HepG2 (cell line): Measurements from ENCODE around the gene C1QTNF1. TPM values are rescaled to one million over a fixed set of nuclear protein-coding genes. Genes with fewer than 3 reads are reported as not detected.

Source experiments
- ATAC-seq: fragments of 200-7000 bp; cut with Tn5 transposase; 3 replicates; pipeline ENCODE4 v1.9.1; 2020; ENCODE audit warnings: mild to moderate bottlenecking, moderate library complexity
- BruUV-seq: library from RNA; stranded (reverse); fragments of 400-500 nt; replicated peaks from 2 replicates; lab custom pipeline; 2021; lab: Mats Ljungman, UMichigan
- CTCF ChIA-PET: fragments of 300-600 bp; formaldehyde crosslinking; extraction: SDS; loops from one replicate; lab custom pipeline; 2021; ENCODE audit warnings: low total read pairs, inconsistent platforms, low intra/inter-chr PET ratio; lab: Yijun Ruan, JAX
- POLR2A ChIA-PET: fragments of 350-600 bp; sonication (Branson Sonifier 250); formaldehyde crosslinking; loops from one replicate; lab custom pipeline; 2020; ENCODE audit warnings: antibody characterized with exemption, inconsistent platforms; lab: Yijun Ruan, JAX
- DNase-seq: peaks from one replicate; pipeline ENCODE4 v3.0.0-alpha.2; 2015; ENCODE audit warnings: low spot score
- FAIRE-seq: peaks from 3 replicates; lab custom pipeline; 2011; peaks lifted over from hg19 to GRCh38; lab: Jason Lieb, UNC
- H2AFZ ChIP-seq: one replicate; pipeline ENCODE4 v1.6.1; 2011; ENCODE audit warnings: low read length, inconsistent platforms
- H3K27ac ChIP-seq: fragments of 300-600 bp; 3 replicates; pipeline ENCODE4 v1.8.0; 2011; ENCODE audit warnings: mixed run types, mild to moderate bottlenecking, mixed read lengths, low read length, inconsistent platforms; ENCODE audit not compliant: insufficient read depth; ENCODE audit errors: extremely low read length
- H3K27me3 ChIP-seq, 2 experiments: fragments of 200-600 bp in 1 of 2; 2 replicates in 1 of 2; 3 replicates in 1 of 2; pipeline versions ENCODE4 v1.6.0 to v1.8.0; 2011; ENCODE audit warnings: low read length in 2 of 2, mild to moderate bottlenecking in 2 of 2, moderate library complexity in 2 of 2, inconsistent platforms in 1 of 2; ENCODE audit not compliant: insufficient read depth in 2 of 2, control insufficient read depth in 1 of 2
- H3K36me3 ChIP-seq, 2 experiments: fragments of 200-600 bp in 1 of 2; replicated peaks in 1 of 2; 2 replicates in 1 of 2; 3 replicates in 1 of 2; pipeline versions ENCODE4 v1.5.1 to v1.8.0; 2011; ENCODE audit warnings: low read length in 2 of 2, inconsistent platforms in 1 of 2; ENCODE audit not compliant: insufficient read depth in 2 of 2, control insufficient read depth in 1 of 2
- H3K4me1 ChIP-seq: 2 replicates; pipeline ENCODE4 v1.5.1; 2012; ENCODE audit warnings: low read length, inconsistent platforms; ENCODE audit not compliant: insufficient read depth
- H3K4me2 ChIP-seq: 2 replicates; pipeline ENCODE4 v1.6.0; 2011; ENCODE audit warnings: low read depth, low read length, inconsistent platforms
- H3K4me3 ChIP-seq, 3 experiments: fragments of 200-600 bp in 1 of 3; sonication (generic), shearing (Covaris generic) in 1 of 3; replicated peaks in 1 of 3; 2 replicates each; pipeline ENCODE4 v1.5.1; 2011 to 2016; ENCODE audit warnings: low read length in 3 of 3, inconsistent platforms in 2 of 3, low read depth in 2 of 3, mild to moderate bottlenecking in 2 of 3, control low read depth in 1 of 3, mixed read lengths in 1 of 3; ENCODE audit not compliant: insufficient read depth in 1 of 3
- H3K79me2 ChIP-seq: one replicate; pipeline ENCODE4 v1.6.1; 2011; ENCODE audit warnings: low read length, inconsistent platforms; ENCODE audit not compliant: insufficient read depth
- H3K9ac ChIP-seq: 2 replicates; pipeline ENCODE4 v1.6.0; 2011; ENCODE audit warnings: mild to moderate bottlenecking, low read depth, low read length, inconsistent platforms; ENCODE audit not compliant: insufficient read depth
- H3K9me3 ChIP-seq: 2 replicates; pipeline ENCODE4 v1.5.1; 2012; ENCODE audit warnings: mild to moderate bottlenecking, low read length
- H4K20me1 ChIP-seq: 2 replicates; pipeline ENCODE4 v1.6.0; 2011; ENCODE audit warnings: inconsistent platforms, mild to moderate bottlenecking, low read length, moderate library complexity; ENCODE audit not compliant: insufficient read depth
- ATRX ChIP-seq: sonication (generic); formaldehyde crosslinking; IDR thresholded peaks from 2 replicates; pipeline ENCODE4 v1.4.0; 2020; ENCODE audit warnings: missing genetic modification reagents, borderline replicate concordance
- CENPT ChIP-seq: sonication (generic); formaldehyde crosslinking; IDR thresholded peaks from 2 replicates; pipeline ENCODE4 v1.8.0; 2022; ENCODE audit warnings: low read depth, mild to moderate bottlenecking, moderate library complexity, missing genetic modification reagents
- PRDM10 ChIP-seq: sonication (generic); formaldehyde crosslinking; IDR thresholded peaks from 2 replicates; pipeline ENCODE4 v1.4.0; 2020; ENCODE audit warnings: low read depth, missing genetic modification reagents
- SNAI1 ChIP-seq: sonication (generic); formaldehyde crosslinking; IDR thresholded peaks from 2 replicates; pipeline ENCODE4 v1.5.0; 2020; ENCODE audit warnings: mild to moderate bottlenecking, missing genetic modification reagents, borderline replicate concordance
- SOX5 ChIP-seq: IDR thresholded peaks from 2 replicates; pipeline ENCODE4 v1.6.1; 2016; ENCODE audit warnings: borderline replicate concordance
- ZNF160 ChIP-seq: sonication (generic); formaldehyde crosslinking; IDR thresholded peaks from 2 replicates; pipeline ENCODE4 v1.8.0; 2022; ENCODE audit warnings: mild to moderate bottlenecking, inconsistent platforms, missing genetic modification reagents
- WGBS: methylation state at CpG from one replicate; pipeline ENCODE4 v1.1.6; 2017; ENCODE audit warnings: low lambda C conversion rate; 5-methylcytosine and 5-hydroxymethylcytosine counted together
- in situ Hi-C: cut with HindIII; loops from 2 replicates; pipeline ENCODE4 v1.10.0; 2017; ENCODE audit warnings: low pct_unique_long_range_greater_than_20kb; ENCODE audit not compliant: extremely low pct_ligation_motif_present
- intact Hi-C: fragments of 100-400 bp; cut with micrococcal nuclease; formaldehyde crosslinking; loops from one replicate; pipeline ENCODE4 v1.10.0; 2022; ENCODE audit not compliant: unreplicated experiment
- polyA plus RNA-seq, 8 experiments: library from polyadenylated mRNA; depleted of rRNA in 3 of 8; stranded (reverse) in 7 of 8; unstranded in 1 of 8; fragments of >200 nt; fragmentation: Illumina TruSeq in 4 of 8; extraction: Trizol in 4 of 8; gene quantifications; 2 replicates each; pipeline versions ENCODE4 v1.2.1 to v1.2.3, GENCODE V29; 2011 to 2016; ENCODE audit warnings: low read depth in 4 of 8, missing spikeins in 1 of 8, mixed read lengths in 1 of 8; ENCODE audit not compliant: insufficient read depth in 1 of 8
- total RNA-seq, 5 experiments: library from RNA; depleted of rRNA; stranded (reverse); fragments of >200 nt; fragmentation: Illumina TruSeq; extraction: Trizol; gene quantifications; 2 replicates each; pipeline ENCODE4 v1.2.3, GENCODE V29; 2016; ENCODE audit warnings: low read depth in 1 of 5
- TF ChIP-seq, protein P1 (sequence below): sonication (generic); formaldehyde crosslinking; IDR thresholded peaks from 2 replicates; pipeline ENCODE4 v1.4.0; 2020; ENCODE audit warnings: missing genetic modification reagents
- TF ChIP-seq, protein P2 (sequence below): sonication (generic); formaldehyde crosslinking; IDR thresholded peaks from 2 replicates; pipeline ENCODE4 v1.5.1; 2020; ENCODE audit warnings: mild to moderate bottlenecking, missing genetic modification reagents, moderate library complexity
- TF ChIP-seq, protein P3 (sequence below): sonication (generic); formaldehyde crosslinking; IDR thresholded peaks from 2 replicates; pipeline ENCODE4 v1.4.0; 2020; ENCODE audit warnings: missing genetic modification reagents, mild to moderate bottlenecking, borderline replicate concordance

Gene C1QTNF1
- total and polyA plus RNA-seq, 2 of the 13 experiments (the other 11 are each of a cell fraction or from before 2014, with no cell fraction given) = 0.18 to 0.86 TPM

GRCh38 chr17:78986649-78987328, 37.2 kb upstream of the C1QTNF1 start:
- WGBS = 22% methylated on average over 15 of the region's 15 CpGs
- POLR2A ChIA-PET = interaction anchor here (0.7 to 2.0 kb wide), 5 partner anchors 9 to 40 kb away, joined by 4 to 11 read pairs (median 6); partner anchors contain the start of gene CANT1
- DNase-seq (peak; percentile 39), ATAC-seq (peak; percentile 74), FAIRE-seq (peak; percentile 77)
- peaks cover 0 to 4% of the 10 kb centered on the region in 2 experiments; a peak in 2 of 5 replicates for H3K36me3 ChIP-seq
- CTCF ChIA-PET = interaction anchor here (1.4 kb wide), 1 partner anchor 56 kb away, joined by 5 read pairs; no protein-coding TSS in a partner anchor
- peak overlapping the region; percentile 19 for H3K27ac ChIP-seq
- peaks cover 29% of the 10 kb centered on the region for H3K4me1 ChIP-seq
- no peaks in the 10 kb centered on the region for H3K79me2 ChIP-seq
- in situ Hi-C loops (no loop called here), intact Hi-C loops (loop anchor here (5.0 kb wide), 1 partner anchor 41 kb away; no protein-coding TSS in a partner anchor)
- no peaks in the 10 kb centered on the region for H3K9me3 ChIP-seq
- peak overlapping the region; percentile 50 for H3K9ac ChIP-seq
- BruUV-seq = no TSS peak
- H3K4me2 ChIP-seq = peak overlapping the region; percentile 77
- H2AFZ ChIP-seq = peak overlapping the region; percentile 84
- H3K4me3 ChIP-seq = peak overlapping the region; percentile 46 to 61 (median 57)
- no peaks in the 10 kb centered on the region for H3K27me3 ChIP-seq
- no peaks in the 10 kb centered on the region for H4K20me1 ChIP-seq
- TF ChIP-seq SNAI1 (CRISPR knock-in tag) (0 out of 2 replicates have a peak, but pooled peaks have one; percentile 42), CENPT (CRISPR knock-in tag) (no peak), SOX5 (CRISPR knock-in tag) (no peak), PRDM10 (CRISPR knock-in tag) (no peak), ZNF160 (CRISPR knock-in tag) (no peak), ATRX (no peak)
- TF ChIP-seq, protein P1, sequence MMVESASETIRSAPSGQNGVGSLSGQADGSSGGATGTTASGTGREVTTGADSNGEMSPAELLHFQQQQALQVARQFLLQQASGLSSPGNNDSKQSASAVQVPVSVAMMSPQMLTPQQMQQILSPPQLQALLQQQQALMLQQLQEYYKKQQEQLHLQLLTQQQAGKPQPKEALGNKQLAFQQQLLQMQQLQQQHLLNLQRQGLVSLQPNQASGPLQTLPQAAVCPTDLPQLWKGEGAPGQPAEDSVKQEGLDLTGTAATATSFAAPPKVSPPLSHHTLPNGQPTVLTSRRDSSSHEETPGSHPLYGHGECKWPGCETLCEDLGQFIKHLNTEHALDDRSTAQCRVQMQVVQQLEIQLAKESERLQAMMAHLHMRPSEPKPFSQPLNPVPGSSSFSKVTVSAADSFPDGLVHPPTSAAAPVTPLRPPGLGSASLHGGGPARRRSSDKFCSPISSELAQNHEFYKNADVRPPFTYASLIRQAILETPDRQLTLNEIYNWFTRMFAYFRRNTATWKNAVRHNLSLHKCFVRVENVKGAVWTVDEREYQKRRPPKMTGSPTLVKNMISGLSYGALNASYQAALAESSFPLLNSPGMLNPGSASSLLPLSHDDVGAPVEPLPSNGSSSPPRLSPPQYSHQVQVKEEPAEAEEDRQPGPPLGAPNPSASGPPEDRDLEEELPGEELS (CRISPR knock-in tag) = peak; percentile 21; the same call in 1 of the 2 replicates
- TF ChIP-seq, protein P2, sequence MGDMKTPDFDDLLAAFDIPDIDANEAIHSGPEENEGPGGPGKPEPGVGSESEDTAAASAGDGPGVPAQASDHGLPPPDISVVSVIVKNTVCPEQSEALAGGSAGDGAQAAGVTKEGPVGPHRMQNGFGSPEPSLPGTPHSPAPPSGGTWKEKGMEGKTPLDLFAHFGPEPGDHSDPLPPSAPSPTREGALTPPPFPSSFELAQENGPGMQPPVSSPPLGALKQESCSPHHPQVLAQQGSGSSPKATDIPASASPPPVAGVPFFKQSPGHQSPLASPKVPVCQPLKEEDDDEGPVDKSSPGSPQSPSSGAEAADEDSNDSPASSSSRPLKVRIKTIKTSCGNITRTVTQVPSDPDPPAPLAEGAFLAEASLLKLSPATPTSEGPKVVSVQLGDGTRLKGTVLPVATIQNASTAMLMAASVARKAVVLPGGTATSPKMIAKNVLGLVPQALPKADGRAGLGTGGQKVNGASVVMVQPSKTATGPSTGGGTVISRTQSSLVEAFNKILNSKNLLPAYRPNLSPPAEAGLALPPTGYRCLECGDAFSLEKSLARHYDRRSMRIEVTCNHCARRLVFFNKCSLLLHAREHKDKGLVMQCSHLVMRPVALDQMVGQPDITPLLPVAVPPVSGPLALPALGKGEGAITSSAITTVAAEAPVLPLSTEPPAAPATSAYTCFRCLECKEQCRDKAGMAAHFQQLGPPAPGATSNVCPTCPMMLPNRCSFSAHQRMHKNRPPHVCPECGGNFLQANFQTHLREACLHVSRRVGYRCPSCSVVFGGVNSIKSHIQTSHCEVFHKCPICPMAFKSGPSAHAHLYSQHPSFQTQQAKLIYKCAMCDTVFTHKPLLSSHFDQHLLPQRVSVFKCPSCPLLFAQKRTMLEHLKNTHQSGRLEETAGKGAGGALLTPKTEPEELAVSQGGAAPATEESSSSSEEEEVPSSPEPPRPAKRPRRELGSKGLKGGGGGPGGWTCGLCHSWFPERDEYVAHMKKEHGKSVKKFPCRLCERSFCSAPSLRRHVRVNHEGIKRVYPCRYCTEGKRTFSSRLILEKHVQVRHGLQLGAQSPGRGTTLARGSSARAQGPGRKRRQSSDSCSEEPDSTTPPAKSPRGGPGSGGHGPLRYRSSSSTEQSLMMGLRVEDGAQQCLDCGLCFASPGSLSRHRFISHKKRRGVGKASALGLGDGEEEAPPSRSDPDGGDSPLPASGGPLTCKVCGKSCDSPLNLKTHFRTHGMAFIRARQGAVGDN = no peak
- TF ChIP-seq, protein P3, sequence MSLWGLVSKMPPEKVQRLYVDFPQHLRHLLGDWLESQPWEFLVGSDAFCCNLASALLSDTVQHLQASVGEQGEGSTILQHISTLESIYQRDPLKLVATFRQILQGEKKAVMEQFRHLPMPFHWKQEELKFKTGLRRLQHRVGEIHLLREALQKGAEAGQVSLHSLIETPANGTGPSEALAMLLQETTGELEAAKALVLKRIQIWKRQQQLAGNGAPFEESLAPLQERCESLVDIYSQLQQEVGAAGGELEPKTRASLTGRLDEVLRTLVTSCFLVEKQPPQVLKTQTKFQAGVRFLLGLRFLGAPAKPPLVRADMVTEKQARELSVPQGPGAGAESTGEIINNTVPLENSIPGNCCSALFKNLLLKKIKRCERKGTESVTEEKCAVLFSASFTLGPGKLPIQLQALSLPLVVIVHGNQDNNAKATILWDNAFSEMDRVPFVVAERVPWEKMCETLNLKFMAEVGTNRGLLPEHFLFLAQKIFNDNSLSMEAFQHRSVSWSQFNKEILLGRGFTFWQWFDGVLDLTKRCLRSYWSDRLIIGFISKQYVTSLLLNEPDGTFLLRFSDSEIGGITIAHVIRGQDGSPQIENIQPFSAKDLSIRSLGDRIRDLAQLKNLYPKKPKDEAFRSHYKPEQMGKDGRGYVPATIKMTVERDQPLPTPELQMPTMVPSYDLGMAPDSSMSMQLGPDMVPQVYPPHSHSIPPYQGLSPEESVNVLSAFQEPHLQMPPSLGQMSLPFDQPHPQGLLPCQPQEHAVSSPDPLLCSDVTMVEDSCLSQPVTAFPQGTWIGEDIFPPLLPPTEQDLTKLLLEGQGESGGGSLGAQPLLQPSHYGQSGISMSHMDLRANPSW (CRISPR knock-in tag) = no peak
